NCI-H2029 treated with DMSO at 0.1 percent for 48 hours (cell line): Measurements from ENCODE around the gene NRXN2.
"Not testable (repeated sequence)": the region's sequence is repeated elsewhere in the genome, so short reads cannot be mapped to it uniquely, and the experiment has no call there.

Experiments used
- DNase-seq: peaks from one replicate; lab custom pipeline; 2025; lab: John Stamatoyannopoulos, UW

The NRXN2 gene

DNA sequence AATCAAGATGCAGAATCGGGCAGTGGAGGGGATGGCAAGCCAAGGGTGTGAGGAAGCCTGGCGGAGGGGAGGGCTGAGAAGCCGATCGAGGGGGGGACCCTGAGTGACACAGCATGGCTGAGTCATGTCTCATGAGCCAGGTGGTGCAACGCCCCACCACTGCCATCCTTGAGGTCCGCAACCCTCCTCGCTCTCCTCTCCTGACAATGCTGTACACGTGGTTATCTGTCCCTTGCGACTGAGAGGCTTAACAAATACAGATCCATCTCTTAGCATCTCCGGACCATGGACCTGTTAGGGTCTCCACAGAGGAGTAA lies 117.8 kb downstream of the NRXN2 start:
- no peak for DNase-seq

DNA sequence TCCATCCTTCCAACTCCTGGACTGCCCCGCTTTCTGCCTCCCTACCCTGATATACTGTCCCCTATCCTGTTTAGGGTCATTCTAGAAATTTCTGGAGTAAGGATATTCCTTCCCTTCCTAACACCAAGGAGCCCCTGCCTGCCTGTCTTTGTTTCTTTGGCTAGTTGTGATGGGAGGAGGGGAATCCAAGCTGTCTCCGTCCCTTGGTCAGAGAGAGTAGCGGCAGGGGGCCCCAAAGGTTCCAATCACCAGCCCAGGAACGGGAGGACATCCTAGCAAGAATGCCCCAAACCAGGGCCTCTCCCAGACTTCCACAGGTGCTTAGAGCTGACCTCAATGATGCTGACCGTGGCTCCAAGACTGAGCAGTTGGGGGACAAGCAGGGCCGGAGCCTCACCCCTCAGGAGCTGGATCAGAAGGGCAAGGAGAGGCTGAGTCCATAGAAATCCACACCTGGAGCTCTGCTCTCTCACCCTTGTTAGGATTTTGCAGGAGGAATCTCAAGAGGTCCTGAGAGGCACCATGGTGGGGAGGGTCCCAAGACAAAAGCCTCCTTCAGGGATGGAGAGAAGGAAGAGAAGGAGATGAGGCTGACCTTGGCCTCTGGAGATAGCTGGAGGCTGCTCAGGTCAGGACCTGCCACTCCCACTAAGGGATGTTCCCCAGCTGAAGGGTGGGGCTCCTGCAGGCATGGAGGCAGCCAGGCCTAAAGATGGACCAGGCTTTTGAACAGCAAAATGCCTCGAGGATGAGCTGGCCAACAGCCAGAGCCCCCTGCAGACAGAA lies 118.3 kb downstream of the NRXN2 start:
- DNase-seq = no peak

DNA sequence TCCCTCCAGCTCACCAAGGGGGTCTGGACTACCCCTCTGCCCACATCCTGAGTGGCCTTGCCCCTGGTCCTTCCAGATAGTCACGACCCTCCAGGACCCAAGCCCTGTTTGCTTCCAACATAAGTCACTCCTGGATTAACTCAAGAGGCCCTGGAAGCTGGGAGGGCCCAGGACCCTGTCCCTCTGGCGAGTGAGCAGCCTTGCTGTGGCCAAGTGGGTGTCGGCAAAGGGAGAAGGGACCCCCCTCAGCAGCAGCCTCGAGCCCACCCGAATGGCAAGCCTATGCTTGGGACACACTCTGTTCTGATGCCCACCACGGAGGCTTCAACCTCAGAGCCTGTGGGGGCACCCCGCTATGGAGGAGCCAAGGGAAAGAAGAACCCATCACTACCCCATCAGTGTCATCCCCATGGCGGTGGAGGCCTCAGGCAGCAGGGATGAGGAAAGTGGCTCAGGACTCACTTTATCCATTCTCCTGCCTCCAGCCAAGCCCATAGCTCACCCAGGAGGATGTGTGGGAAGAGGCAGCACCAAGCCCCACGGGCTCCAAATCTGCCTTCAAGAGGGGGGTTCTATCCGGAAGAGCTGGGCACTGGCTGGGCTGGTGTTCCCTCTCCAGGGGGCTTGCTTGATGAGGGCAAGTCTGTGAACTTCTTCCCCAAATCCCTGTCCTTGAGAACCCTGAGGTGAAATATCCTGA lies 119.4 kb downstream of the NRXN2 start:
- no peak for DNase-seq

DNA sequence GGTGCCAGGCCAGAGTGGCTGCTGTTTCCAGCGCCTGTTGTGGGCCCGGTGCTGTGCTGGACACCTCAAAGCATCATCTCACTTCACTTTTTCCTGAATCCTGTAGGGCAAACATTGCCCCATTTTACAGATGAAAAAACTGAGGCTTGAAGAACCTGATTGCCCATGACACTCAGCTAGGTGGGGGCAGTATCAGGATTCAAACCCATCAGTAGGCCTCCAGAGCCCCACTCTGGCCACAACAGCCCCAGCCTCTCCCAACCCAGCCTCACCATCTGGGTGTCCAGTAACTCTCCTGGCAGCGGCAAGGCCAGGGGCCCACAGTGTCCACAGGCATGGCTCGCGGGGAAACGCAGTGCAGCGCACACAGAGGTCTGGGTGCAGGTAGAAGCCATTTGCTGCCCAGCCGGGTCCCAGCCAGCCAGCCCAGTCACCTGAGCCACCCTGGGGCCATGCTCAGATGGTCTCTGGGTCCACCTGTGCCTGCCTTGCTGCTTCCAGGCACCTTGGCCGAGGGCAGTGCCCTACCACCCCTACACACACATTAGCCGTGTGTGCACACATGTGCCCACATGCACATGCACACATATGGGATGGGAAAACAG lies 120.4 kb downstream of the NRXN2 start:
- no peak for DNase-seq

DNA sequence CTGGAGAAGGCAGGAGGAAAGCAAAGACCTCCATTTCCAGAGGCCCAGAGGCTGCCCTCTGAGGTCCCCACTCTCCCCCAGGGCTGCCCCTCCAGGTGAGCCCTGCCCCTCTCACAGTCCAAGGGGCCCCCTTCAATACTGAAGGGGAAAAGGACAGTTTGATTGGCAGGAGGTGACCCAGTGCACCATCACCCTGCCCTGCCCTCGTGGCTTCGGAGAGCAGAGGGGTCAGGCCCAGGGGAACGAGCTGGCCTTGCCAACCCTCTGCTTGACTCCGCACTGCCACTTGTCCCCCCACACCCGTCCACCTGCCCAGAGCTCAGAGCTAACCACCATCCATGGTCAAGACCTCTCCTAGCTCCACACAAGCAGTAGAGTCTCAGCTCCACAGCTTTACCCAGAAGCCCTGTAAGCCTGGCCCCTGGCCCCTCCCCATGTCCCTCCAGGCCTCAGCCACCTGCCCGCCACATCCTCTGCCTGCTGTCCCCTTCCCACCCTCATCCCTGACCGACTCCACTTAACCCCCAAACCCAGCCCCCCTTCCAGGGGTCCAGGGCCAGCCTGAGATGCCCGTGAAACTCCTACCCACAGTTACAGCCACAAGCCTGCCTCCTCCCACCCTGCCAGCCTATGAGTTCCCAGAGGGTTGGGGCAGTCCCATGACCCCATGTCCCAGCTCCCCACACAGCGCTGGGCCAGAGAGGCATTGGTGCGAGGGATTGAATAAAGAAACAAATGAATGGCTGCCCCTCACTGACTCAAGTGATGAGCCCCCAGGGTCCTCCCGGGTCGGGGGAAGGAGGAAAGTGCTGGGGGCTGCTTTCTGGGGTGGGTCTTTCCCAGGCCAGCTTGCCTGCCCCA lies 121.2 kb downstream of the NRXN2 start:
- DNase-seq = no peak

DNA sequence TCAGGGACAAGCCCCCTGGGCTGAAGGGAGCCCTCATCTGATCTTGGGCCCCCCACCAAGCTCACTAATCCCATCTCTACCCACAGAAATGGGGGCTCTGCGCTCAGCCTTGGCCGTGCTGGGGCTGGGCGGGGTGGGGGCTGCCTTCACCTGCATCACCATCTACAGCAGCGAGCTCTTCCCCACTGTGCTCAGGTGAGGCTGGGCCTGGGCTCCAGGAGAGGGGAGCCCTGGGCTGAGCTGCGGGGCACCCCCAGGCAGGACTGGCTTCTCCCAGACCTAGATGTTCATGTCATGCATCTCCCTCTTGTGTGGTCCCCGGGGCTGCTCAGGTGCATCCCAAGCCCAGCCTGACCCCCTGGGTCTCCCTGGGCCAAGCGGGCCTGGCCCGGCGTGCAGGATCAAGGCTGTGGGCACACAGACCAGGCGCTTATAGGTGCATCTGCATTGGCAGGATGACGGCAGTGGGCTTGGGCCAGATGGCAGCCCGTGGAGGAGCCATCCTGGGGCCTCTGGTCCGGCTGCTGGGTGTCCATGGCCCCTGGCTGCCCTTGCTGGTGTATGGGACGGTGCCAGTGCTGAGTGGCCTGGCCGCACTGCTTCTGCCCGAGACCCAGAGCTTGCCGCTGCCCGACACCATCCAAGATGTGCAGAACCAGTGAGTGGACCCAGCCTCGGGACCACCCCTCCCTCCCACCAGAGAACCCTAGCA lies 122.6 kb downstream of the NRXN2 start:
- DNase-seq = no peak

DNA sequence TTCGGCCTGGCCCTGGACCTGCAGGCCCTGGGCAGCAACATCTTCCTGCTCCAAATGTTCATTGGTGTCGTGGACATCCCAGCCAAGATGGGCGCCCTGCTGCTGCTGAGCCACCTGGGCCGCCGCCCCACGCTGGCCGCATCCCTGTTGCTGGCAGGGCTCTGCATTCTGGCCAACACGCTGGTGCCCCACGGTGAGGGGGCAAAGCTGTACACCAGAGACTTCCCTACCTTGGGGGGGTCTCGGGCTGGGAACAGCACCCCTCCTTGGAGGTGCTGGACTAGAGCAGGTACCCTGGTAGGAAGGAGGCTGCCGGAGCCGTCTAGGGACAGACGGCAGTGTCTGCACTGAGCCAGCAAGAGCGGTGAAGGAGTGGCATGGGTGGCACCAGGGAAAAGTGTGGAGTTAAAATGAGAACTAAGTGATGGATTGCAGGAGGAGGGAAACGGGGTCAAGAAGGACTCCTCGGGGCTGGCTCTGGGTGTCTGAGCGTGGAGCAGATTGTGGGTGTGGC lies 123.2 kb downstream of the NRXN2 start:
- no peak for DNase-seq

DNA sequence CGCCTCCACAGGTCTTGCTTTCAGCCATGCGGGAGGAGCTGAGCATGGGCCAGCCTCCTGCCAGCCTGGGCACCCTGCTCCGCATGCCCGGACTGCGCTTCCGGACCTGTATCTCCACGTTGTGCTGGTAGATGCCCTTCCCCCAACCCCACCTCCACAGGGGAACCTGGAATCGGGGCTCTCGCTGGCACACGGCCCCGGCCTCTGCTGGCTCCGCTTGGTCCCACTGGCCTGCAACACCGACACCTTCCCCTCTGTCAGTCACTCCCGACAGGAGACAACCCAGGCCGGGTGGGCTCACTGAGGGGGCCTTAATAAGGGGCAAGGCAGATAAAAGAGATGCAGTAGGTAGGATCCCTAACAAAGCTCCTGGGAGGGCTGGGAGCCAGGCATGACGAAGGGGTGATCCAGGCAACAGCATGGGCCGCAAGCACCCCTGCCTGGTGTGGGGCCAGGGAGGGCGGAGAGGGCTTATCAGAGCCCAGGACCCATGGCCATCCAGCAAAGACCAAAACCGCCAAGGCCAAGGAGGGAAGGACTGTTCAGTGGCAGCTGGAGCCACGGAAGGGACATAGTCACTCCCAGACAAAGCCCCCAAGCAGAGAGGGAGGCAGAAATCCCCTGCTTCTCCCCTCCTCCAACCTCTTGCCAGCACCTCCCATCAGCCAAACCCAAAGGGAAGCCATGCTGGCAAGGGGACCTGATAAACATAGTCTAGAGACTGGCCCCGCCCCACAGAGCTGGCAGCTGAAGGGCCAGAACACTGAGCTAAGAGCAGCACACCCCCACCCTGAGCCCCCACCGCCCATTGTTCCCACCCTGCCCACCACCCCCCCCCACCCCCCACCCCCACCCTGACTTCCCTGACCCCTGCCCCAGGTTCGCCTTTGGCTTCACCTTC lies 124.0 kb downstream of the NRXN2 start:
- DNase-seq = no peak

DNA sequence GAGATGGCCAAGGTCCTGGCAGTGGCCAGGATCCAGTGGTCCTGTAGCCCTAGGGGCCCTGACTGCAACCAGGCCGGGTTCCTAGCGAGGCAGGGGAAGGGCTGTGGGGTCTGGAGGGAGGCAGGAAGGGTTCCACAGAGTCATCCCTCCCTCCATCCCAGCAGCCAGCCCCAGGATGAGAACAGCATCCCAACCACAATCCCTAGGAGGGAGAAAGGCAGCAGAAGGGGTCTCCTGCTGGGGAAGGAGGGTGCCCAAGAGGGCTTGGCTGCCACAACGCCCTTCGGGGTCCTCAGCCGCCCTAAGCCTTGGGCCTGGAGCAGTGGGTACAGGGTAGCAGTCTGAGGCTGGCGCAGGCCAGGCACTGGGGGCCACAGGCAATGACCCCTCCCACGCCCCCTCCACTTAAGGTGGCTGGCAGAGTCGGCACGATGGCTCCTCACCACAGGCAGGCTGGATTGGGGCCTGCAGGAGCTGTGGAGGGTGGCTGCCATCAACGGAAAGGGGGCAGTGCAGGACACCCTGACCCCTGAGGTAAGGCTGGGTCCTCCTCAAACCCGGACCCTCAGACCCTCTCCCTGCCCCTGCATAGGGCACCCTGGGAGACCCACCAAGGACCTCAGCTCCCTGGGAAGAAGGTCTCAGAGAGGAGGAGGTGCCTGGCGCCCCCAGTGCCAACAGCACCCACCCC lies 124.7 kb downstream of the NRXN2 start:
- DNase-seq = no peak

DNA sequence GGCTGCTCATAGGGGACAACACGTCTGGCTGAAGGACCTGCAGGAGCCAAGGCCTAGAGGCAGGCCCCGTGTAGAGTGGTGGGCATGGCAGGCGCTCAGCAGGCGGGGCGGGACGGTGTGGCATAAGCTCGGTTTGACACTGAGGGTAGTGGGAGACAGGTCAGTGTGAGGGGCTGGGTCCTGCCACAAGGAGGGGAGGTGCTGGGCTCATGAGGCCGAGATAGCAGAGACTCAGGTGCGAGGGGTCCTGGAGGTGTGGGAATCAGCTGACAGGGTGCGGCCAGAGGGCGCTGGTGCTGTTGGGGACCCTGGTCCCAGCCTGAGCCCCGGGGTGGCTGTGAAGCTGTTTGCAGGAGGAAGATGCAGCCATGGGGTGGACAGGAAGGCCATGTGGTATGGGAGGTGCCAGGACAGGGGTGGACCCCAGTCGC lies 125.3 kb downstream of the NRXN2 start:
- DNase-seq = no peak

DNA sequence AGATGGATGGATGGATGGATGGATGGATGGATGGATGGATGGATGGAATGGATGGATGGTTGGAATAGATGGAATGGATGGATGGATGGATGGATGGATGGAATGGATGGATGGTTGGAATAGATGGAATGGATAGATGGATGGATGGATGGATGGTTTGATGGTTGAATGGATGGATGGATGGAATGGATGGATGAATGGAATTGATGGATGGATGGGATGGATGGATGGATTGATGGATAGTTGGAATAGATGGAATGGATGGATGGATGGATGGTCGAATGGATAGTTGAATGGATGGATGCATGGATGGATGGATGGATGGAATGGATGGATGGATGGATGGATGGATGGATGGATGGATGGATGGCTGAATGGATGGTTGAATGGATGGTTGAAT lies 127.1 kb downstream of the NRXN2 start:
- DNase-seq = not testable (repeated sequence)

DNA sequence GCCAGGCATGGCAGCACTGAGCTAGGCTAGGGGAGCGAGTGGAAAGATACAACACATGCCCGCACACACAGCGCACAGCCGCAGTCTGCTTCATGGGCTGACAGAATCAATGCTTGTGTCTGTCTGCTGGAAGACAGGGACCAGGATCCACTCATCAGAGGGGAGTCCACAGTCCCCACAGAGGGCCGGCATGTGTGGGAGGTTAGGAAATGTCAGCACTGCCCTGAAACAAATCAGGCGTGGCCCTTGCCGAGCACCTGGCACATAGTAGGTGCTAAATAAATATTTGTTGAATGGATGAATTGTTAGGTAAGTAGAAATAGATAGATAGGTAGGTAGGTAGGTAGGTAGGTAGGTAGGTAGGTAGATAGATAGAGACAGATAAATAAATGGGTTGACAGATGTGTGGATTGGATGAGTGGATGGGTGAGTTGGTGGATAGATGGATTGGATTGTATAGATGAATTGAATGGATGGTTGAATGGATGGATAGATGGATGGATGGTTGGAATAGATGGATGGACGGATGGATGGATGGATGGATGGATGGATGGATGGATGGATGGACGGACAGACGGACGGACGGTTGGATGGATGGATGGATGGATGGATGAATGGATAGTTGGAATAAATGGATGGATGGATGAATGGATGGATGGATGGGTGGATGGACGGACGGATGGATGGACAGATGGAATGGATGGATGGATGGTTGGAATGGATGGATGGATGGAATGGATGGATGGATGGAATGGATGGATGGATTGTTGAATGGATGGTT lies 128.6 kb downstream of the NRXN2 start:
- no peak for DNase-seq

DNA sequence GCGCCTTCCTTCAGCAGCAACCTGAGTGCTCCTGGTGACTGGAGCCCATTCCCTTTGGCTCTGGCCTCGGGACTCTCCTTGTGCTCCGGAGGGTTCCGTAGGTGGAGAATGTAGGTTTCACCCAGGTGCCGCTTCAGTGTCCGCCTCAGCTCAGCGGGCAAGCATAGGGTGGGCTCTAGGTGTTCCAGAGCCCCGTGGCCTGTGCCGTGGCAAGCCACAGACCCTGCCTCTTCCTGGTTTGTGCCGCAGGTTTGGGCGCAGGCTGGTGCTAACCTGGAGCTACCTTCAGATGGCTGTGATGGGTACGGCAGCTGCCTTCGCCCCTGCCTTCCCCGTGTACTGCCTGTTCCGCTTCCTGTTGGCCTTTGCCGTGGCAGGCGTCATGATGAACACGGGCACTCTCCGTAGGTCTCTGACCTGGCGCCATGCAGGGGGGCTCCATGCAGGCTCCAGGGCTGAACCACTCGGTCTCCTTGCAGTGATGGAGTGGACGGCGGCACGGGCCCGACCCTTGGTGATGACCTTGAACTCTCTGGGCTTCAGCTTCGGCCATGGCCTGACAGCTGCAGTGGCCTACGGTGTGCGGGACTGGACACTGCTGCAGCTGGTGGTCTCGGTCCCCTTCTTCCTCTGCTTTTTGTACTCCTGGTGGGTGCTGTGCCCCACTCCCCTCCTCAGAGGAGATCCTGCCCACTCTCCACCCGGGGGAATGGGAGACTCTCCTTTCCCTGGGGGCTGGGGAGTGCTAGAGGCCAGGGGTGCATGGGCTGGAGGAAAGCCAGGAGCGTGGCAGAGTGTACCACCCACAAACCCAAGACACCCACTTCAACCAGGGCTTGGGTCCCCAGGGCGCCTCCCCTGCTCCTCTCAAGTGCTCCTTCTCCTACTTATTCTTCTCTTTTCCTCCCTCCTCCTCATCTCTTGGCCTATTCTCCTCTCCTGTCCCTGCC lies 129.6 kb downstream of the NRXN2 start:
- DNase-seq = no peak

DNA sequence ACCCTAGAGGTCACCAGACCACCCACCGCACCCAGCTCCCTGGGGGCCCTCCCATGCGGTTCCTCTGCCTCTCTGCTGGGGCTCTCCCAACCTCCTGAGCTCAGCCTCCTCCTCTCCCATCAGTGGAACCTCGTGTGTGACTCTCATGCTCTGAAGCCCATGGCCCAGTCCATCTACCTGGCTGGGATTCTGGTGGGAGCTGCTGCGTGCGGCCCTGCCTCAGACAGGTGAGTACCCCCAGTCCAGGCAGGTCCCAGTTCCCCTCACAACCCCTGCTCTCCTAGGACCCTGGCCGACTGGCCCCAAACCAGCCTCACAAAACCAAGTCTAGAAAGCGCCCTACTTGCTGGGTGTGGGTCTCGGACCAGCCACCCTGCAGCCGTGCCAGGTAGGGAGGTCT lies 130.3 kb downstream of the NRXN2 start:
- no peak for DNase-seq

DNA sequence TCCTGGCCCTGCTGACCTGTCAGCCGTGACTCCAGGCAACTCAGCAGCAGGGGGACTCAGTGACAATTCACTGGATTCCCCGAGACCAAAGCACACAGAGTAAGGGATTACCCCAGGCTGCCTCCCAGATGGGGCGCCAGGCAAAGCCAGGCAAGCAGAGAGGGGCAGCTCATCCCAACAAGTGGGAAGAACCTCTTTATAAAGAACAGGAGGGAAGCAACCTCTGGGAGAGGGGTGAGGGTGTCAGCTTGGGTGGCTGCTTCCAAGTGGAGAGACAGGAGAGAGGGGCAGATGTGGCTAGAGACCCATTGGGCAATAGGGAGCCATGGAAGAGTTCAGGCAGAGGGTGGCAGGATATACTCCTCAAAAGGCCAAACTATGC lies 130.8 kb downstream of the NRXN2 start:
- no peak for DNase-seq

DNA sequence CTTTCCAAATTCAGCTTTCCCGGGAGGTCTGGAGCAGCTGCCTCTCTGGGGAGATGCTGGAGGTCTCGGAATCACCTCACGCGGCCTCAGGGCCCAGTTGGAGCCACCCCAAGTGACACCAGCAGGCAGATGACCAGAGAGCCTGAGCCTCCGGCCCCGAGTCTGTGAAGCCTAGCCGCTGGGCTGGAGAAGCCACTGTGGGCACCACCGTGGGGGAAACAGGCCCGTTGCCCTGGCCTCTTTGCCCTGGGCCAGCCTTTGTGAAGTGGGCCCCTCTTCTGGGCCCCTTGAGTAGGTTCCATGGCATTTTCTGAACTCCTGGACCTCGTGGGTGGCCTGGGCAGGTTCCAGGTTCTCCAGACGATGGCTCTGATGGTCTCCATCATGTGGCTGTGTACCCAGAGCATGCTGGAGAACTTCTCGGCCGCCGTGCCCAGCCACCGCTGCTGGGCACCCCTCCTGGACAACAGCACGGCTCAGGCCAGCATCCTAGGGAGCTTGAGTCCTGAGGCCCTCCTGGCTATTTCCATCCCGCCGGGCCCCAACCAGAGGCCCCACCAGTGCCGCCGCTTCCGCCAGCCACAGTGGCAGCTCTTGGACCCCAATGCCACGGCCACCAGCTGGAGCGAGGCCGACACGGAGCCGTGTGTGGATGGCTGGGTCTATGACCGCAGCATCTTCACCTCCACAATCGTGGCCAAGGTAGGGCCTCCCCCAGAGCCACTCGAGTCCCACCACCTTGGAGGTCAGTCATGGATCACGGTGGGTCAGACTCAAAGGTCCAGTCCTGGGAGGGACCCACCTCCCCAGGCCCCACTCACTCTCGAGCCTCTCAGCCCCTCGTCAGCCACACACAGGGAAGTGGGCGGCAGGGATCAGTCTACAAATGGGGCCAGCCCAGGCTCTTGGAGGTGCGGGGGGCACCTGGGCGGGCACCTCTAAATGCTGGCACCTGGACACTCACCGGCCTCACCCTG lies 131.5 kb downstream of the NRXN2 start:
- no peak for DNase-seq

DNA sequence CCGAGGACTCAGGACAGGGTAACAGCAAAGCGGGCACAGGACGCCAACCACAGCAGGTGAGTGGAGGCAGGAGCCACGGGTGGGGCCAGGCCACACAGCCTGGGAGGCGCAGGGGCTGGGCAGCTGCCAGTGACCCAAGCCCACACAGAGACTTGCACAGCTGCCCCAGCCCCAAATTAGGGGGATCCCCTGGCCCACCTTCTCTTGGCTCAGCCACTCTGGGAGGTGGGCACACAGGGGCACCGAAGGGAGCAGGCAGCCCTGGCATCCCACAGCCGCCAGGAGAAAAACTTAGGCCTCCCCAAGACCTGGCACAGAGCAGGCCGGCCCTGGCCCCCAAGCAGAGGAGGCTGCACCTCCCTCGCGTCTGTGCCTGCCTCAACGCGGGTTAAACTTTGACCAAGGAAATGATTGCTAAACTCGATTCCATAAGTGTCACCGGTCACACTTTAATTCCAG lies 132.2 kb downstream of the NRXN2 start, which contains the start of gene SLC22A12:
TSS of gene SLC22A12 (plus strand) at position 458 of the 459 bp plus-strand sequence. CDS start 337 bp downstream, outside the sequence.
- no peak for DNase-seq
